Measurements from ENCODE around the gene TYW1B.
"Not testable (repeated sequence)": the region's sequence is repeated elsewhere in the genome, so short reads cannot be mapped to it uniquely, and the experiment has no call there.

DNA sequence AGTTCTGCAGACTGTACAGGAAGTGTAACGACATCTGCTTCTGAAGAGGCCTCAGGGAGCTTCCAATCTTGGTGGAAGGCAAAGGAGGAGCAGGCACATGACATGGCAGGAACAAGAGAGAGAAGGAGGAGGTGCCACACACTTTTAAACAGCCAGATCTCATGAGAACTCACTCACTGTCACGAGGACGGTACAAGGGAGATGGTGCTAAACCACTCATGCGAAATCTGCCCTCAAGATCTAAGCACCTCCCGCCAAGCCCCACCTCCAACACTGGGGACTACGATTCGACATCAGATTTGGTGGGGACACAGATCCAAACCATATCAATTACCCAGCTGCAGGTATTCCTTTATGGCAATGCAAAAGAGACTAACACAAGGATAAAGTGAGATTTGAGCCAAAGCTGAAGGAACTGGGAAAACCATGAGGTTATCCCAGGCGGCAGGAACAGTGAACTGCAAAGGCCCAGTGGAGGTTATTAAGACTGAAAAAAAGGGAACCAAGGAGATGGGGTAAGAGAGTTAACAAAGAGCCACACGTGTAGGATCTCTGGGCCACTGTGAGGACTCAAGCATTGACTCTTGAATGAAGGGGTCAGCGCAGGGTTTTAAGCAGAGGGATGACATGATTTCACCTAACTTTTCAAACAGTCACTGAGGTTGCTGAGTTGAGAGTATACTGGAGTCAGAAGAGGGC, 9.2 kb downstream of the TYW1B start:
- TF ChIP-seq CTCF (conservative IDR thresholded peaks at IDR 0.05); EZH2 (IDR thresholded peaks at IDR 0.05; ENCODE audit: low read depth): not testable (repeated sequence)
